ENCODE data around the gene ITPR1. TPM values are rescaled to one million over a fixed set of nuclear protein-coding genes. Genes with fewer than 3 reads are reported as not detected.

Gene ITPR1
- total and polyA plus RNA-seq, 10 of the 15 experiments (the other 5 are each of a cell fraction or from before 2014, with no cell fraction given) = 12.2 to 239 (median 28.4) TPM

- Histone ChIP-seq H3K36me3 (ENCODE audit: control insufficient read depth in 2 of 2, insufficient read depth in 2 of 2, low read length in 1 of 2) (peaks cover 9 to 21% of the 10 kb centered on the region in 2 experiments), H4K20me1 (ENCODE audit: control insufficient read depth, insufficient read depth) (no peaks in the 10 kb centered on the region), H3K4me3 (no peak overlapping the region), H3K27me3 (replicated peaks in 1 of 2; ENCODE audit: control insufficient read depth in 2 of 2, insufficient read depth in 2 of 2, low read length in 1 of 2) (no peaks in the 10 kb centered on the region), H3K4me1 (ENCODE audit: control insufficient read depth, insufficient read depth, low read length) (no peaks in the 10 kb centered on the region), H3K4me2 (ENCODE audit: control insufficient read depth, insufficient read depth) (no peak overlapping the region), H3K9ac (ENCODE audit: control insufficient read depth, insufficient read depth, low read length) (no peak overlapping the region), H2AFZ (ENCODE audit: control insufficient read depth, low read depth, low read length) (no peak overlapping the region), H3K9me3 (replicated peaks; ENCODE audit: control insufficient read depth, insufficient read depth, low read length) (peaks cover 7% of the 10 kb centered on the region; the same call in 2 of the 3 replicates), H3K79me2 (ENCODE audit: control insufficient read depth, insufficient read depth, low read length) (no peaks in the 10 kb centered on the region), H3K27ac (ENCODE audit: control insufficient read depth, insufficient read depth) (no peak overlapping the region)
- ChIA-PET CTCF (interaction anchor here (0.7 to 1.3 kb wide), 4 partner anchors 11 to 124 kb away, joined by 3 to 4 read pairs (median 4); no protein-coding TSS in a partner anchor), POLR2A (interaction anchor here (0.7 to 18.6 kb wide), 3 partner anchors 11 to 243 kb away, joined by 3 to 414 read pairs (median 5); no protein-coding TSS in a partner anchor), RAD21 (ENCODE audit: unreplicated experiment) (interaction anchor here (0.7 to 22.6 kb wide), 7 partner anchors 11 to 290 kb away, joined by 3 to 377 read pairs (median 11); partner anchors contain the start of gene BHLHE40), SMC1A (ENCODE audit: uncharacterized antibody, unreplicated experiment) (interaction anchor here (0.9 to 23.7 kb wide), 6 partner anchors 8 to 211 kb away, joined by 4 to 618 read pairs (median 10); no protein-coding TSS in a partner anchor)
- no peak for ATAC-seq
- in situ Hi-C loops (cut with MboI) = no loop called here
- 100% methylated on average over 3 of the region's 3 CpGs for WGBS (ENCODE audit: insufficient coverage, insufficient replicate concordance, low lambda C conversion rate, missing lambda C conversion rate)
- intact Hi-C loops (cut with micrococcal nuclease; ENCODE audit: unreplicated experiment) = no loop called here
- no peak for FAIRE-seq
- DNase-seq (ENCODE audit: low read depth, low spot score) = no peak
- no TSS peak for BruUV-seq (replicated peaks)
- TF ChIP-seq MYB (IDR thresholded peaks at IDR 0.05; ENCODE audit: borderline replicate concordance, low read depth, low read length) = no peak
- no peak for TF ChIP-seq MYC (IDR thresholded peaks at IDR 0.05; ENCODE audit: insufficient read depth, insufficient read length, insufficient replicate concordance, low read length, severe bottlenecking)
- no peak for TF ChIP-seq RB1 (IDR thresholded peaks at IDR 0.05; ENCODE audit: borderline replicate concordance)
- no peak for TF ChIP-seq ESRRA (IDR thresholded peaks at IDR 0.05; ENCODE audit: low read length)
- no peak for TF ChIP-seq KLF5 (IDR thresholded peaks at IDR 0.05; ENCODE audit: partially characterized antibody)
- no peak for TF ChIP-seq SPI1 (IDR thresholded peaks at IDR 0.05; ENCODE audit: borderline replicate concordance, insufficient read depth, low read depth, low read length)
- no peak for TF ChIP-seq NFYA (IDR thresholded peaks at IDR 0.05; ENCODE audit: borderline replicate concordance, low read depth, low read length)
- no peak for TF ChIP-seq SMC3 (IDR thresholded peaks at IDR 0.05; ENCODE audit: borderline replicate concordance, low read length)
- no peak for TF ChIP-seq CHD1 (IDR thresholded peaks at IDR 0.05; ENCODE audit: low read depth, low read length)
- no peak for TF ChIP-seq EZH2 (IDR thresholded peaks at IDR 0.05; ENCODE audit: borderline replicate concordance, control insufficient read depth, low read depth, low read length)
- TF ChIP-seq FOS (IDR thresholded peaks at IDR 0.05; ENCODE audit: borderline replicate concordance, extremely low read depth, insufficient read length) = no peak
- no peak for TF ChIP-seq ZNF217 (IDR thresholded peaks at IDR 0.05)
- no peak for TF ChIP-seq ZBTB33 (IDR thresholded peaks at IDR 0.05)
- TF ChIP-seq, protein P1, sequence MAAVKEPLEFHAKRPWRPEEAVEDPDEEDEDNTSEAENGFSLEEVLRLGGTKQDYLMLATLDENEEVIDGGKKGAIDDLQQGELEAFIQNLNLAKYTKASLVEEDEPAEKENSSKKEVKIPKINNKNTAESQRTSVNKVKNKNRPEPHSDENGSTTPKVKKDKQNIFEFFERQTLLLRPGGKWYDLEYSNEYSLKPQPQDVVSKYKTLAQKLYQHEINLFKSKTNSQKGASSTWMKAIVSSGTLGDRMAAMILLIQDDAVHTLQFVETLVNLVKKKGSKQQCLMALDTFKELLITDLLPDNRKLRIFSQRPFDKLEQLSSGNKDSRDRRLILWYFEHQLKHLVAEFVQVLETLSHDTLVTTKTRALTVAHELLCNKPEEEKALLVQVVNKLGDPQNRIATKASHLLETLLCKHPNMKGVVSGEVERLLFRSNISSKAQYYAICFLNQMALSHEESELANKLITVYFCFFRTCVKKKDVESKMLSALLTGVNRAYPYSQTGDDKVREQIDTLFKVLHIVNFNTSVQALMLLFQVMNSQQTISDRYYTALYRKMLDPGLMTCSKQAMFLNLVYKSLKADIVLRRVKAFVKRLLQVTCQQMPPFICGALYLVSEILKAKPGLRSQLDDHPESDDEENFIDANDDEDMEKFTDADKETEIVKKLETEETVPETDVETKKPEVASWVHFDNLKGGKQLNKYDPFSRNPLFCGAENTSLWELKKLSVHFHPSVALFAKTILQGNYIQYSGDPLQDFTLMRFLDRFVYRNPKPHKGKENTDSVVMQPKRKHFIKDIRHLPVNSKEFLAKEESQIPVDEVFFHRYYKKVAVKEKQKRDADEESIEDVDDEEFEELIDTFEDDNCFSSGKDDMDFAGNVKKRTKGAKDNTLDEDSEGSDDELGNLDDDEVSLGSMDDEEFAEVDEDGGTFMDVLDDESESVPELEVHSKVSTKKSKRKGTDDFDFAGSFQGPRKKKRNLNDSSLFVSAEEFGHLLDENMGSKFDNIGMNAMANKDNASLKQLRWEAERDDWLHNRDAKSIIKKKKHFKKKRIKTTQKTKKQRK (IDR thresholded peaks at IDR 0.05; ENCODE audit: low read depth, low read length) = no peak
- TF ChIP-seq MXI1 (IDR thresholded peaks at IDR 0.05; ENCODE audit: low read depth, low read length) = no peak
- no peak for TF ChIP-seq ZNF207 (IDR thresholded peaks at IDR 0.05; ENCODE audit: borderline replicate concordance)
- TF ChIP-seq BHLHE40 (IDR thresholded peaks at IDR 0.05; ENCODE audit: borderline replicate concordance in 1 of 2, low read depth in 2 of 2, low read length in 1 of 2) = no peak
Observed at GRCh38 chr3:4765212-4765611, 272.1 kb downstream of the ITPR1 start.

Measured in GM12878 (cell line).